ENCODE results near the gene AARS2.

- TF ChIP-seq POLR2A (IDR thresholded peaks at IDR 0.05; ENCODE audit: low read depth, low read length) = peak; percentile 76
- TF ChIP-seq TAF1 (IDR thresholded peaks at IDR 0.05; ENCODE audit: low read depth, low read length) = peak; percentile 76; the same call in 1 of the 2 replicates
- no peak for TF ChIP-seq PAX5 (IDR thresholded peaks at IDR 0.05; ENCODE audit: insufficient read depth, low read length, severe bottlenecking)
- peak; percentile 91 for TF ChIP-seq SPI1 (IDR thresholded peaks at IDR 0.05; ENCODE audit: low read depth, low read length)
Observed at GRCh38 chr6:44263354-44264100, 49.6 kb downstream of the AARS2 start.

All from GM12891 (cell line).